GM12891 (cell line): Measurements from ENCODE around the gene PPFIA3.

Experiments
- PAX5 ChIP-seq: IDR thresholded peaks from 2 replicates; pipeline ENCODE4 v1.6.1; 2011; ENCODE audit warnings: low read length, moderate library complexity, mild to moderate bottlenecking; ENCODE audit not compliant: insufficient read depth, severe bottlenecking
- POLR2A ChIP-seq: IDR thresholded peaks from 2 replicates; pipeline ENCODE4 v1.6.1; 2011; ENCODE audit warnings: low read depth, low read length, control low read depth
- POLR2AphosphoS5 ChIP-seq: IDR thresholded peaks from 2 replicates; pipeline ENCODE4 v1.6.1; 2011; ENCODE audit warnings: low read depth, low read length, control low read depth
- POU2F2 ChIP-seq: IDR thresholded peaks from 2 replicates; pipeline ENCODE4 v1.6.1; 2011; ENCODE audit warnings: low read depth, mild to moderate bottlenecking, control low read depth, low read length, moderate library complexity
- SPI1 ChIP-seq: IDR thresholded peaks from 2 replicates; pipeline ENCODE4 v1.6.1; 2011; ENCODE audit warnings: low read depth, low read length, control low read depth
- TAF1 ChIP-seq: IDR thresholded peaks from 2 replicates; pipeline ENCODE4 v1.6.1; 2011; ENCODE audit warnings: low read depth, low read length, control low read depth

DNA sequence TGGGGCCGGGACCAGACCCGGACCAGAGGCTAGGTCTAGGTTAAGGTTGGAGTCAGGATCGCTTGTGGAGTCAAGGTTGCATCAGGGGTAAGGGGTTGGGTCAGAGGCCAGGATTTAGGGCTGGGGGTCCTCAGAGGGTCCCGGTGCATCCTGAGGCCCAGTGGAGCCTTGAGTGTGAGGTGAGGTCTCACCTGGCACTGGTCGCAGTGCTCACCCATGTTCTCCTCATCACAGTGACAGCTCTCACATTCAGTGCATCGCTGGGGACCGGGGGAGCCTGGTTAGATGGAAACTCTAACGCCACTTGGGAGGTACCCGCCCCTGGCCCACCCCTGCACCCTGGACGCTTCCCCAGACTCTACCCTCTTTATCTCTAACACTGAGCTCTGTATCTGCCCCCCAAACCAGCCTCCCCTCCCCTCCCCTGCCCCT is 32.8 kb downstream of the PPFIA3 start:
- TF ChIP-seq POLR2AphosphoS5 (no peak), POLR2A (no peak), TAF1 (no peak), POU2F2 (no peak), SPI1 (no peak), PAX5 (no peak)
